SJSA1 (cell line): ENCODE data around the gene NRIP1. TPM values are rescaled to one million over a fixed set of nuclear protein-coding genes. Genes with fewer than 3 reads are reported as not detected.

ENCODE experiments used
- DNase-seq, 2 experiments: peaks; one replicate each; pipeline ENCODE4 v3.0.0-alpha.2; 2015 to 2020; ENCODE audit warnings: low spot score in 2 of 2, low read depth in 1 of 2
- H3K27ac ChIP-seq: fragments of 250-450 bp; sonication (Bioruptor Pico); 2 replicates; pipeline ENCODE4 v1.5.1; 2020; ENCODE audit warnings: mild to moderate bottlenecking, moderate library complexity
- H3K27me3 ChIP-seq: fragments of 250-450 bp; sonication (Bioruptor Pico); replicated peaks from 2 replicates; pipeline ENCODE4 v1.5.1; 2020; ENCODE audit warnings: mild to moderate bottlenecking, moderate library complexity
- H3K36me3 ChIP-seq: fragments of 250-450 bp; sonication (Bioruptor Pico); 2 replicates; pipeline ENCODE4 v1.5.1; 2020; ENCODE audit warnings: mild to moderate bottlenecking
- H3K4me1 ChIP-seq: fragments of 250-450 bp; sonication (Bioruptor Pico); replicated peaks from 2 replicates; pipeline ENCODE4 v1.6.1; 2021; ENCODE audit warnings: mild to moderate bottlenecking
- H3K4me3 ChIP-seq: fragments of 250-450 bp; sonication (Bioruptor Pico); 2 replicates; pipeline ENCODE4 v1.5.1; 2020; ENCODE audit warnings: mild to moderate bottlenecking
- H3K9me3 ChIP-seq: fragments of 250-450 bp; sonication (Bioruptor Pico); replicated peaks from 2 replicates; pipeline ENCODE4 v1.5.1; 2020; ENCODE audit warnings: mild to moderate bottlenecking
- total RNA-seq: library from RNA; depleted of rRNA; stranded (reverse); fragments of >200 nt; shearing (Covaris generic); gene quantifications from 2 replicates; pipeline ENCODE4 v1.2.3, GENCODE V29; 2014

NRIP1 gene
- total RNA-seq, 1 experiment from 2014 or later = 26.0 TPM

DNA sequence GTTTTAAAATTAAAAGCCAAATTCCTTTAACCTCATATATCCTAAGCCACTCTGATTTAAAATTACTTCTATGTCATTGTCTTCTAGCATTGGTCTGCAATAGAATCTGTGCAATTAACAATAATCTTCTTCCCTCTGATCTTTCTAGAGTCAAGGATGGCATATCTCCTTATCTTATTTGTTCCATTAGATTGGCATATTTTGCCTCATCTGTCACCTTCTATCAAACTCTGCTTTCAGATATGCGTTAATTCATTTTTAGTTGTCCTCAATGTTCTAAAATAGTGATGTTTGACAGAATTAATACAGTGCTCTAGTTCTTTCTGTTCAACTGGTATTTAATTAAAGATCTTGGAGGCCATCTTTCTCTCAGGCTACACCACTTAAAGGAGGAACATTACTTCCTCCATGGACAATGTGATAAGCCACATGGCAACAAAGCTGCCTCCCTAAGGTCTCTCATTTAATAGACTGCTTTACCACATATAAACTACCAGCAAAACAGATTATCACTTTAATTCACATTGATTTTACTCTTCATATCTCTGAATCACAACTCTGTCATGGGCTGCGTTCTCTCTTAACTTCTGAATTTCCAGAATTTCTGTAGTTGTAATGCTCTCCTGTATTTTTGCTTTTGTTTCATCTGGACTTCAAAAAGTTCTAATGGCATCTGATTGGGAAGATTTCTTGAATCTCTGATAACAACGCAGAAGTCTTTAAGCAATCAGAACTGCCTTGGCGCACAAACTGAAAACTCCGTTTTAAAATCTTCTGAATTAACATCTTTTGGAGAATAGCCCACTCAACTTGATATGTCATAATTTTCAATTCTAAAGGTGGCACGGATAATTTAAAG lies 2.8 kb downstream of the NRIP1 start:
- no peak overlapping the region for H3K27ac ChIP-seq
- no peaks in the 10 kb centered on the region for H3K9me3 ChIP-seq
- DNase-seq = peak in 1 of 2 experiments; percentile 24
- peaks cover 9% of the 10 kb centered on the region for H3K36me3 ChIP-seq
- no peaks in the 10 kb centered on the region for H3K27me3 ChIP-seq
- H3K4me1 ChIP-seq = peaks cover 58% of the 10 kb centered on the region
- peak overlapping the region; percentile 92; the same call in 1 of the 2 replicates for H3K4me3 ChIP-seq

DNA sequence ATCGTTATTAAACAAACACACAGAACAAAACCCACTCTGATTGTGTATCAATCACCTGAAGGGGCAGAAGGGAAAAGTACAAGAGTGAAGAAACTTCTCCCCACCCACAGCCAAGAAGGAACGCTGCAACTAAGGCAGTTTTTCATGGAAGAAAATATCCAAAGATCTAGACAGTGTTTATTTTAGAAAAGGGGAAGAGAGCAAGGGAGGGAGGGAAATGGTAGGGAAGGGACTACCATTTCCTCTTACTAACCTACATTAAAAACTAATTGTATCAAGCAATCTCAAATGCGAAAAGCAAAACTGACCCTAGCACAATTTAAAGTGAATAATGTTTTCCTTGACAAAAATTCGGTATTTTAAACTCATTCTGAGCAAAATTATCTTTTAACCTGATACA lies 3.5 kb downstream of the NRIP1 start:
- Histone ChIP-seq H3K4me3 (no peak overlapping the region), H3K27me3 (no peaks in the 10 kb centered on the region), H3K4me1 (peaks cover 63% of the 10 kb centered on the region), H3K36me3 (peaks cover 9% of the 10 kb centered on the region), H3K27ac (peak overlapping the region; percentile 8; the same call in 1 of the 2 replicates), H3K9me3 (no peaks in the 10 kb centered on the region)
- peak in 1 of 2 experiments; percentile 18 for DNase-seq

DNA sequence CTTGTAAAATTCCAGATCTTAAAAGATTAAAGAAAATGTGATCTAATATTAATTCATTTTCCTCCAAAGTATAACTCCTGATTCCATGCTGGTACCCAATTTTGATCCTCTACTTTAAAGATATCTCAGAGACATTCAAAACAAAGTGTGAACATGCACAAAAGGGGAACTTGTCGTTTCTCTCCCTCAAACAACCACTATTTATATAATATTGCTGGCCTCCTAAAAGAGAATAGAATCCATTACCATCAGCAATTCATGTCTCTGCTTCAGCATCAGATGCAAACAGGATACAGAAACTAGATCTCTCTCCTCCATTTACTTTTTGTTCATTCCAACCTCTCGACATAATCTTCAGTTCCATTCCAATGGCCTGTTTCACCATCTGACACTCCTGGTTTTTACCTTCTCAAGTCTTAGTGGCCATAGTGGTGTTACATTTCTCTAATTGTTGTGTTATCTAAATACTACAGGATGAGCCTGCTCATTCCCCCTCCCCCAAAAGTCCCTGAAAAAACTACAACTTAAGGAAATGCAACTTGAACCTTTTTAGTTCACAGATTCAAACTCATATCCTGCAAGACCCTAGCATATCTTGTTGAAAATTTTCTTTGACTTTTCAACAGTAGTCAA lies 4.1 kb downstream of the NRIP1 start:
- Histone ChIP-seq H3K4me1 (peaks cover 63% of the 10 kb centered on the region), H3K4me3 (no peak overlapping the region), H3K27me3 (no peaks in the 10 kb centered on the region), H3K36me3 (peaks cover 9% of the 10 kb centered on the region), H3K27ac (peak overlapping the region; percentile 8; the same call in 1 of the 2 replicates), H3K9me3 (no peaks in the 10 kb centered on the region)
- DNase-seq = peak in 1 of 2 experiments; percentile 29

DNA sequence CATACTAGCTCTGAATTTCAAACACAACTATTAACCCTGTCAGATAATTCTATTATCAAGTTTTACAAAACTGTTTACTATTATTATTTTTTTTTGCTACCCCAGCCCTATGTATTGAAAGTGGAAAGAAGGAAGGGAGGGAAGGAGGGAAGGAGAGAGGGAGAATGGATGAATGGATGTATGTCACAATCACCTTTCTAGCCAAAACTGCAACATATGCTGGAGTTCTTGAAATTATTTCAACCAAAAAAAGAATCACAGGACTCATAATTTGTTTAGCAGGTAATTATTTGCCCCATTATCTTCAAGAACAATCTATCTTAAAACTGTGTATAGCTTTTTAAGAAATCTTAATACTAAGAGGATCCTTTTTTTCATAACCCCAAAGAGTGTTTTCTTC lies 5.4 kb downstream of the NRIP1 start:
- H3K27ac ChIP-seq = peak overlapping the region; percentile 45
- no peak overlapping the region for H3K4me3 ChIP-seq
- no peaks in the 10 kb centered on the region for H3K27me3 ChIP-seq
- H3K4me1 ChIP-seq = peaks cover 63% of the 10 kb centered on the region
- peaks cover 6% of the 10 kb centered on the region for H3K36me3 ChIP-seq
- no peaks in the 10 kb centered on the region for H3K9me3 ChIP-seq
- no peak for DNase-seq

DNA sequence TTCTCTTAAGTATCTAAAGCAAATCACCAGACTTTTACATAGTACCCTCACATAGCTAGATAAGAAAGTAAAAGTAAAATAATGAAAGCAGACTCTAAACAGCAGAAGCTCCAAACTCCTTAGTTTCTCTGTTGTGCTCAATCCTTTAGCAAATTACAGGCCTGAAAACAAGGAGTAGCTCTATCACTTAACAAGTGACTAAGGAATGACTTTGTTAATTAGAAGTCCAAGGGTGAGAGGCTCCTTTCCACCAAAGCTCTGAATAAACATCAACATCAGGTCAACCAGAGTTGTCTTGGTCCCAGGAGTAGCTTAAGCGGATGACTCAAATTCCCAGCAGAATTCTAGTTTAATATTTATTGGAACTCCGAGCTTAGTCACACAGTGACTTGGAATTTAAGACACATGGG lies 5.9 kb downstream of the NRIP1 start:
- peaks cover 63% of the 10 kb centered on the region for H3K4me1 ChIP-seq
- peak in 1 of 2 experiments; percentile 68 for DNase-seq
- H3K36me3 ChIP-seq = peaks cover under 1% of the 10 kb centered on the region; the same call in 1 of the 2 replicates
- no peaks in the 10 kb centered on the region for H3K27me3 ChIP-seq
- H3K27ac ChIP-seq = peak overlapping the region; percentile 45
- H3K4me3 ChIP-seq = peak overlapping the region; percentile 14
- no peaks in the 10 kb centered on the region for H3K9me3 ChIP-seq

DNA sequence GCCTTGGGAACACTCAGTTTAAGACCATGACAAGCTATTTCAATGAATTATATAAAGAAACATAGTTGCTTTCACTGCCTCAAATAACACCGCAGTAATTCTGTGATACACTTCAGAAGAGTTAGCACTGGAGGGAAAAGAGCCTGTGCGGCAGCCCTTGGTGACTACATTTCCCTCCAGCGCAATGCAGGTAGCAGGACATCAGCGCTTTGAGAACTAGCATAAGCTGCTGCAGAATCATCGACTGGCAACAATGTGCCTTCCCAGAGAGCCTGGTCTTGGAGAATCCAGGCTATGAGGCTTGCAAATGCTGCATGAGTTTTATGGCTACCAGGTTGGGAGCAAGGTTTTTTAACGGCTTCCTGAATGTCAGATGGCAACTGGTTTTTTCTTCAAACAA lies 7.5 kb downstream of the NRIP1 start:
- H3K4me3 ChIP-seq = no peak overlapping the region
- peak in 1 of 2 experiments; percentile 2 for DNase-seq
- H3K27me3 ChIP-seq = no peaks in the 10 kb centered on the region
- H3K36me3 ChIP-seq = no peaks in the 10 kb centered on the region
- no peaks in the 10 kb centered on the region for H3K9me3 ChIP-seq
- H3K27ac ChIP-seq = no peak overlapping the region
- H3K4me1 ChIP-seq = peaks cover 56% of the 10 kb centered on the region

DNA sequence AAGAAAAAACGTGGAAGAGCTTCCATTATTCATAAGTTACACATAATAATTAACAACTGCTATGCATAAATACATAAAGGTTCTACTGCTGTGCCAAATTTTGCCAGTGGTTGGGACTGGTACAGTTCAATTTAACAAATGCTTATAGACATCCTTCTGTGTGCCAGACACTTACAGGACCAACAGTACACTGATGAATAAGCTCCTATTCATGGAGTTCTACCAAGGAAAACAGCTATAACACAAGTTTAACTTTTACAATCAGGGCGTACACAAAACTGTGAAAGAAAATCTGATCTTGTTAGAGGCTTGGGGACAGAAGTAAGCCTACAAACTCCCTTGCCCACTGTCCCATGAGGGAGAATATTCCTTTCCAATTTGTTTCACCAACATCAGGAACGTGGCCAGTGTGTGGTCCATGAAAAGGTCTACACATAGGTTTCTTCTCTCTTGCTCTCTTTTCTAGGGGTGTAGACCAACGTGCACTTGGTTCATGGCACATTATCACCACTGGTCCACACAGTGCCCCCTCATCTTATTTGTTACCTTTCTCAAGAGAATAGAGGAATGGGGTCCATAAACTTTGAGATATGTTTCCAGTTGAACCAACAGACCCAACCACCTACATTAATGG lies 10.1 kb downstream of the NRIP1 start:
- no peak for DNase-seq
- H3K36me3 ChIP-seq = no peaks in the 10 kb centered on the region
- H3K9me3 ChIP-seq = no peaks in the 10 kb centered on the region
- H3K4me3 ChIP-seq = no peak overlapping the region
- H3K27ac ChIP-seq = no peak overlapping the region
- no peaks in the 10 kb centered on the region for H3K27me3 ChIP-seq
- H3K4me1 ChIP-seq = peaks cover 30% of the 10 kb centered on the region

DNA sequence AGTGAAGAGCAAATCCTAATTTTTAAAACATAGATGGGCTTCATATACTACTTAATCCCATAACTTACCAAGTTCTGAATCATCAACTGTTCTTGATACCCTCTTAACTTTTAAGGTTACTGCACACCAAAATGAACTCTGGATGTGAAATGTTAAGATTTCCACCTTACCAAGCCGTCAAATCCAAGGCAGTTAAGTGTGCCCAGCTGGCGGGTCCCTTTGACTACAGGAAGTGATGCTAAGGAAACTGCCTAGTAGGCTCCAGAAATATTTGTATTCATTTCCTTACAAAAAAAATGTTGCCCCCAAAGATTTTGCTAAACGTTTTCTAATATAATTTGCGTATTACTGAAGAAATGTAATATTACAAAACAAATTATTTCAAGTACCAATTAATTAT lies 10.7 kb downstream of the NRIP1 start:
- H3K27ac ChIP-seq = no peak overlapping the region
- no peaks in the 10 kb centered on the region for H3K36me3 ChIP-seq
- no peaks in the 10 kb centered on the region for H3K27me3 ChIP-seq
- DNase-seq = no peak
- H3K4me3 ChIP-seq = no peak overlapping the region
- no peaks in the 10 kb centered on the region for H3K9me3 ChIP-seq
- H3K4me1 ChIP-seq = peaks cover 24% of the 10 kb centered on the region

DNA sequence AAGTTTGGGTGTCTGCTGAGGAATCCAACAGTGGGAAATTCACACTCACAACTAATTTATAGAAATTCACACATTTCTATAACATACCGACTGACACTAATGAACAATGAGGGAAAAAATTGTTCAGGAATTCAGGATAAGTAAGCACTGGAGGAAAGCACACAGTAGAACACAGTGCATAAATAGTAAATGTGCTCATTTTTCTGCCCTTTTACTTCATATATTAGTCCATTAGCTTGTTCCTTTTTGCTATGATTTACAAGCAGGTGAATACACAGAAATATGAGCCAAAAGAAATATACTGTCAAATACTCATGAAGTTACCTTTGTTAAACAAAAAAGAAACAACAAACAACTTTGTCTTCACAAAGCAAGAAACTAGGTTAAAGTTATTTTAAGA lies 11.3 kb downstream of the NRIP1 start:
- H3K4me3 ChIP-seq = no peak overlapping the region

DNA sequence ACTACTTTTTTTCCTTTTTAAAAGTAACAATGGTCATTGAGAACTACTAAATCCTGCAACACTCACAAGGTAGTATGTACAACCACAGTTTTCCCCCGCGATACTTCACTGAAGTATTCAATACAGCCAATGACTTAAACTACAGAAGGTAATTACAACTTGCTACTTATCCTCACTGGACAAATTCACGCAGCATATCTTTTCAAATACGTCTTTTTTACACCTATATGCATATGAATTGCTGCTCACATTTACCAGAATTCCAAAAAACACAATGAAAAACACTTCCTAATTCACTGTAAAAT lies 12.4 kb downstream of the NRIP1 start:
- no peak for DNase-seq

More for the DNA sequence above, 11.3 kb downstream of the NRIP1 start:
- no peaks in the 10 kb centered on the region for H3K27me3 ChIP-seq
- peaks cover 19% of the 10 kb centered on the region for H3K4me1 ChIP-seq
- H3K9me3 ChIP-seq = no peaks in the 10 kb centered on the region
- no peak for DNase-seq
- H3K27ac ChIP-seq = no peak overlapping the region
- H3K36me3 ChIP-seq = no peaks in the 10 kb centered on the region

DNA sequence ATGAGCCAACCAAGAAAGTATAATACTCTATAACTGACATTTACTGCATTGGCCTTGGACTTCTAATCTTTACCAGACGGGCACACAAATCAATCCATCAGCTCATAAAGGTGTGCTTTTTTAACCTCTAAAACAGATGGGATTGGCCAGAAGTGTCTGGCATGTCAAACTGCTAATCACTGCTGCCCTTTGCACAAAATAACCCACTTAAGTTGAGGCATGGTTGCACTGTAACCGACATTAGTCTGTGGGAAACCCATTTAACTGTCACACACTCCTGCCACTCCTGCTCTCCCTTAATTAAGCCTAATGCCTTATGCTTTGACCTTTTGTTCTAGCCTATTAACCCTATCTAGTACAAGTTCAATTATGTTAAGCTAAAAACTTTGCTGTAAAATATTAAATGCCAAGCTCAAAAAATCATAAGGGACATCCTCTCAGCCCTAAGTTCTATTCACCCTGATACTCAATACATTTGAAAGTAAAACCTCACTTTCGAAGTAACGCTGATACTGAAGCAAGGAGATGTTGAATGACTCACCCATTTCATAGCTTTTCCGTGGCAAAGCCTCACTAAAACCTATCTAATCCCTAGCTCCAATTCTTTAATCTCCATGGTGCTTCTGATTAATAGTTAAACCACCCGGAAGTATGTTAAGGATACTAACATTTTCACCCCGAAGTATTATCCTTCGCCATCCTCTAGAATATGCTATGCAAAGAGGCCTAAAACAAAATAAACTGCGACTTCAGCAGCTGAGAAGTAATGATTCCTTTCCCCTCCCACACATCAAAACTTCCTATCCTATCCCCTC lies 12.9 kb downstream of the NRIP1 start:
- Histone ChIP-seq H3K36me3 (peaks cover 2% of the 10 kb centered on the region; the same call in 1 of the 2 replicates), H3K27me3 (no peaks in the 10 kb centered on the region), H3K4me1 (peaks cover 3% of the 10 kb centered on the region; the same call in 1 of the 2 replicates), H3K4me3 (no peak overlapping the region), H3K9me3 (no peaks in the 10 kb centered on the region), H3K27ac (no peak overlapping the region)
- DNase-seq = no peak

More for the DNA sequence above, 12.4 kb downstream of the NRIP1 start:
- no peaks in the 10 kb centered on the region for H3K36me3 ChIP-seq
- H3K4me3 ChIP-seq = no peak overlapping the region
- H3K9me3 ChIP-seq = no peaks in the 10 kb centered on the region
- H3K27me3 ChIP-seq = no peaks in the 10 kb centered on the region
- H3K4me1 ChIP-seq = peaks cover 9% of the 10 kb centered on the region
- H3K27ac ChIP-seq = no peak overlapping the region

DNA sequence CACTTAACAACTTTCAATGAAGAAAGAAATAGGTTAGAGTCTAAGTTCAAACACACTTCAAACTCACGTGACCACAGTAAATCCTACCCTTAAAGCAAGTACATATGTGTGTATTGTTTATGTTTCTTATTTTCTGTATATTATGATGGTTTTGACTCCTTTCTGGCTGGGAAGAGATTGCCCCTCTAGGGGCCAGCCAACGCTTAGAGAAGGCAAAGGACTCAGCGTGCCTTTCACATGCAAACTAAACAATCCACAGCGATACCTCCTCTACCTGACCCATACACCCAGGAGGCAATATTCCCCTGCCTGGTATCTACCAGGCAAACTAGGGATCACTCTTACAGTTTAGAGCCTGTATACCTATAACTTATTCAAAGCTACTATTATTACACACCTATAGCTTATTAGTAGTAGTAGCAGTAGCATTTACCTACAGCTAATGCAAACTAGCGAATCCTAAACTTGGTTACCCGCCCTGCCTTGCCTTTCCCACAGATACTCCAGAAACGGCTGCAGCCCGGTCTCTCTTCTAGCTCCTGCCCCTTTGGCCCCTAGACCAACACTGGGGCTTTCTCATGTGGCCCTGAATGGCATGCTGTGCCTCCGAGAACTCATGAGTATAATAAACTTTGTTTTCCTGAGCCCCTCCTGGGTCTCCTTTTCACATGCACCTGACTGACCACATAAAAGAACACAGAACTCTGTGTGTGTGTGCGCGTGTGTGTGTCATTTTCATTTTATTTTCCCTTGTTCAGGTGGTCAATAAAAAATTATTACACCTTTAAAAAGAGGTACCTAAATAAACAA lies 14.0 kb downstream of the NRIP1 start:
- Histone ChIP-seq H3K27me3 (no peaks in the 10 kb centered on the region), H3K4me3 (no peak overlapping the region), H3K9me3 (no peaks in the 10 kb centered on the region), H3K4me1 (no peaks in the 10 kb centered on the region), H3K36me3 (peaks cover 10% of the 10 kb centered on the region), H3K27ac (no peak overlapping the region)
- DNase-seq = no peak

DNA sequence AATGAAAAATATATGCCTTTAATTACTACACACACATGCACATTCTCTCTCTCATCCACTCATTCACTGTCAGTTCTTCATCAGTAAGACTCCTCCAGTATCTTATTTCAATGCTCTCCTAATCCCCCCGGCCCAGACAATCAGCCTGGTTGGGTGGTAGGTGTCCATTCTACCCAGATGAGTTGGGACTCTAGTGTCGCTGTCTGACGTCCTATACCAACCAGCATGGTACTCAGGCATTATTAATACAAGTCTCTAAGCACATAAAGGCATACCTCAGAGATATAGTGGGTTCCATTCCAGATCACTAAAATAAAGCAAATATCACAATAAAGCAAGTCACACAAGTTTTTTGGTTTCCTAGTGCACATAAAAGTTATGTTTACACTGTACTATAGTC lies 19.8 kb downstream of the NRIP1 start:
- Histone ChIP-seq H3K4me1 (no peaks in the 10 kb centered on the region), H3K27ac (no peak overlapping the region), H3K9me3 (no peaks in the 10 kb centered on the region), H3K36me3 (peaks cover 19% of the 10 kb centered on the region), H3K27me3 (no peaks in the 10 kb centered on the region), H3K4me3 (no peak overlapping the region)
- DNase-seq = no peak
